H1 (cell line): ENCODE measurements around the gene DMAC1. TPM values are rescaled to one million over a fixed set of nuclear protein-coding genes. Genes with fewer than 3 reads are reported as not detected.

Source experiments
- CTCF ChIA-PET: fragments of 300-600 bp; sonication (Branson Sonifier 250); formaldehyde crosslinking; loops from one replicate; lab custom pipeline; 2021; ENCODE audit not compliant: partially characterized antibody; lab: Charles Lee
- POLR2A ChIA-PET: fragments of 300-600 bp; sonication (Branson Sonifier 250); formaldehyde crosslinking; loops from one replicate; lab custom pipeline; 2021; ENCODE audit warnings: inconsistent platforms; ENCODE audit not compliant: partially characterized antibody; lab: Charles Lee
- DNase-seq, 2 experiments: peaks; one replicate each; pipeline versions ENCODE4 v3.0.0 to v3.0.0-alpha.2; 2010 to 2022; ENCODE audit warnings: low spot score in 2 of 2, low read depth in 1 of 2, mixed read lengths in 1 of 2
- FAIRE-seq: peaks from 2 replicates; lab custom pipeline; 2011; peaks lifted over from hg19 to GRCh38; lab: Jason Lieb, UNC
- H2AFZ ChIP-seq: 2 replicates; pipeline ENCODE4 v1.8.1; 2012; ENCODE audit warnings: low read length, inconsistent platforms
- H2AK5ac ChIP-seq: 2 replicates; pipeline ENCODE4 v1.6.1; 2013; ENCODE audit warnings: low read depth, low read length
- H2BK120ac ChIP-seq: replicated peaks from 2 replicates; pipeline ENCODE3; 2013; ENCODE audit warnings: low read depth, low read length, inconsistent platforms
- H2BK12ac ChIP-seq: 2 replicates; pipeline ENCODE4 v1.6.1; 2013; ENCODE audit warnings: low read depth, low read length
- H2BK15ac ChIP-seq: 2 replicates; pipeline ENCODE4 v1.6.1; 2013; ENCODE audit warnings: low read length
- H2BK20ac ChIP-seq: 2 replicates; pipeline ENCODE4 v1.6.1; 2013; ENCODE audit warnings: low read length
- H2BK5ac ChIP-seq: 2 replicates; pipeline ENCODE4 v1.6.1; 2013; ENCODE audit warnings: low read depth, low read length
- H3K14ac ChIP-seq: 2 replicates; pipeline ENCODE4 v1.6.1; 2013; ENCODE audit warnings: inconsistent platforms; ENCODE audit not compliant: insufficient read length
- H3K18ac ChIP-seq: 2 replicates; pipeline ENCODE4 v1.6.1; 2013; ENCODE audit warnings: low read length; ENCODE audit errors: extremely low read depth
- H3K23ac ChIP-seq: 2 replicates; pipeline ENCODE4 v1.6.1; 2013; ENCODE audit warnings: inconsistent platforms; ENCODE audit not compliant: insufficient read length
- H3K23me2 ChIP-seq: 2 replicates; pipeline ENCODE4 v1.6.1; 2013; ENCODE audit warnings: low read depth, low read length
- H3K27ac ChIP-seq: 2 replicates; pipeline ENCODE4 v1.6.1; 2011; ENCODE audit warnings: low read depth, low read length, inconsistent platforms
- H3K27me3 ChIP-seq, 4 experiments: replicated peaks in 1 of 4; 1 replicate in 1 of 4; 2 replicates in 3 of 4; pipeline versions ENCODE4 v1.6.1 to v1.8.1; 2011 to 2013; ENCODE audit warnings: low read length in 3 of 4, mild to moderate bottlenecking in 3 of 4, inconsistent platforms in 2 of 4, mixed read lengths in 2 of 4, moderate library complexity in 1 of 4; ENCODE audit not compliant: control insufficient read depth in 3 of 4, insufficient read depth in 3 of 4; ENCODE audit errors: extremely low read depth in 1 of 4
- H3K36me3 ChIP-seq, 4 experiments: 2 replicates each; pipeline versions ENCODE4 v1.6.1 to v1.8.1; 2011 to 2013; ENCODE audit warnings: mild to moderate bottlenecking in 4 of 4, low read length in 3 of 4, moderate library complexity in 2 of 4, control low read depth in 1 of 4, inconsistent platforms in 1 of 4; ENCODE audit not compliant: insufficient read depth in 4 of 4, control insufficient read depth in 2 of 4
- H3K4ac ChIP-seq: replicated peaks from 2 replicates; pipeline ENCODE3; 2013; ENCODE audit warnings: low read length, low read depth, mixed read lengths, inconsistent platforms; ENCODE audit not compliant: insufficient read length
- H3K4me1 ChIP-seq, 4 experiments: replicated peaks in 1 of 4; 1 replicate in 1 of 4; 2 replicates in 3 of 4; pipeline versions ENCODE4 v1.6.1 to v1.8.1; 2011 to 2013; ENCODE audit warnings: low read length in 3 of 4, inconsistent platforms in 2 of 4, mixed read lengths in 1 of 4; ENCODE audit not compliant: insufficient read depth in 4 of 4, control insufficient read depth in 3 of 4
- H3K4me2 ChIP-seq, 2 experiments: 2 replicates each; pipeline versions ENCODE4 v1.6.1 to v1.8.1; 2011 to 2013; ENCODE audit warnings: low read depth in 2 of 2, low read length in 2 of 2, control low read depth in 1 of 2, inconsistent platforms in 1 of 2, mild to moderate bottlenecking in 1 of 2; ENCODE audit not compliant: insufficient read depth in 1 of 2
- H3K4me3 ChIP-seq, 4 experiments: fragments of 200-600, 300-600 bp in 1 of 4; sonication (generic), shearing (Covaris generic), sonication (Bioruptor Twin) in 1 of 4; 2 replicates each; pipeline versions ENCODE4 v1.5.1 to v1.8.1; 2011 to 2016; ENCODE audit warnings: low read length in 4 of 4, low read depth in 3 of 4, control low read depth in 2 of 4, inconsistent platforms in 2 of 4, mild to moderate bottlenecking in 2 of 4, mixed read lengths in 1 of 4, moderate library complexity in 1 of 4; ENCODE audit not compliant: insufficient read depth in 2 of 4; ENCODE audit errors: extremely low read depth in 1 of 4
- H3K56ac ChIP-seq: replicated peaks from 2 replicates; pipeline ENCODE3; 2013; ENCODE audit warnings: low read depth, mild to moderate bottlenecking, mixed read lengths, low read length, inconsistent platforms; ENCODE audit not compliant: insufficient read length
- H3K79me1 ChIP-seq: 2 replicates; pipeline ENCODE4 v1.6.1; 2013; ENCODE audit warnings: low read depth, low read length, control low read depth
- H3K79me2 ChIP-seq, 2 experiments: 2 replicates each; pipeline versions ENCODE4 v1.6.1 to v1.8.1; 2012 to 2013; ENCODE audit warnings: low read length in 2 of 2, mild to moderate bottlenecking in 2 of 2, inconsistent platforms in 1 of 2; ENCODE audit not compliant: insufficient read depth in 2 of 2, control insufficient read depth in 1 of 2
- H3K9ac ChIP-seq, 4 experiments: replicated peaks in 1 of 4; 1 replicate in 1 of 4; 2 replicates in 3 of 4; pipeline versions ENCODE4 v1.6.1 to v1.8.1; 2011 to 2013; ENCODE audit warnings: low read depth in 3 of 4, low read length in 3 of 4, control low read depth in 2 of 4, mild to moderate bottlenecking in 2 of 4, moderate library complexity in 2 of 4, inconsistent platforms in 1 of 4; ENCODE audit errors: extremely low read depth in 1 of 4
- H3K9me3 ChIP-seq, 2 experiments: 2 replicates each; pipeline versions ENCODE4 v1.6.1 to v1.8.1; 2012 to 2013; ENCODE audit warnings: mild to moderate bottlenecking in 2 of 2, moderate library complexity in 2 of 2, control low read depth in 1 of 2, inconsistent platforms in 1 of 2, low read depth in 1 of 2, low read length in 1 of 2, mixed read lengths in 1 of 2; ENCODE audit not compliant: insufficient read depth in 2 of 2
- H4K20me1 ChIP-seq, 2 experiments: replicated peaks in 1 of 2; 2 replicates each; pipeline versions ENCODE3 to v1.8.1; 2011 to 2013; ENCODE audit warnings: inconsistent platforms in 2 of 2, low read length in 2 of 2, mild to moderate bottlenecking in 1 of 2; ENCODE audit not compliant: insufficient read depth in 2 of 2, control insufficient read depth in 1 of 2
- H4K5ac ChIP-seq: 2 replicates; pipeline ENCODE4 v1.6.1; 2013; ENCODE audit warnings: low read length, low read depth, mixed read lengths, inconsistent platforms; ENCODE audit not compliant: insufficient read length
- H4K8ac ChIP-seq: 2 replicates; pipeline ENCODE4 v1.8.0; 2013; ENCODE audit warnings: mild to moderate bottlenecking, moderate library complexity, low read length, inconsistent platforms; ENCODE audit not compliant: insufficient read depth; ENCODE audit errors: extremely low read depth
- H4K91ac ChIP-seq: replicated peaks from 2 replicates; pipeline ENCODE3; 2013; ENCODE audit warnings: low read length, mixed read lengths, inconsistent platforms; ENCODE audit not compliant: insufficient read length
- ASH2L ChIP-seq: fragments of 200-600, 300-600 bp; sonication (generic); IDR thresholded peaks from one replicate; pipeline ENCODE4 v1.7.1; 2017; ENCODE audit warnings: low read length
- ATF3 ChIP-seq: IDR thresholded peaks from 2 replicates; pipeline ENCODE4 v1.6.1; 2011; ENCODE audit warnings: low read depth, mild to moderate bottlenecking, low read length; ENCODE audit not compliant: insufficient read depth
- BCL11A ChIP-seq, 2 experiments: IDR thresholded peaks; one replicate each; pipeline ENCODE4 v1.6.1; 2011; ENCODE audit warnings: low read depth in 2 of 2, low read length in 2 of 2, mild to moderate bottlenecking in 2 of 2
- CBX5 ChIP-seq: fragments of 300-800, 300-1000 bp; sonication (generic); IDR thresholded peaks from 2 replicates; pipeline ENCODE4 v1.7.1; 2016; ENCODE audit warnings: antibody characterized with exemption, low read length, low read depth
- CBX8 ChIP-seq: fragments of 300-800, 300-1000 bp; sonication (generic); IDR thresholded peaks from 2 replicates; pipeline ENCODE4 v1.7.1; 2016; ENCODE audit warnings: low read depth, low read length, borderline replicate concordance
- EZH2 ChIP-seq: fragments of 200-600 bp; sonication (generic); IDR thresholded peaks from 2 replicates; pipeline ENCODE4 v1.7.1; 2012; ENCODE audit warnings: low read depth, mild to moderate bottlenecking, moderate library complexity, low read length, inconsistent platforms; ENCODE audit not compliant: severe bottlenecking
- JUN ChIP-seq: IDR thresholded peaks from 2 replicates; pipeline ENCODE4 v1.6.1; 2011; ENCODE audit warnings: low read depth, mild to moderate bottlenecking, improper control_type of control experiment, low read length
- MAFK ChIP-seq: IDR thresholded peaks from 2 replicates; pipeline ENCODE4 v1.6.1; 2012; ENCODE audit warnings: low read depth, mild to moderate bottlenecking, improper control_type of control experiment, low read length
- MAX ChIP-seq: IDR thresholded peaks from 2 replicates; pipeline ENCODE4 v1.6.1; 2012; ENCODE audit warnings: inconsistent platforms
- POLR2AphosphoS5 ChIP-seq: IDR thresholded peaks from 2 replicates; pipeline ENCODE4 v1.6.1; 2011; ENCODE audit warnings: low read depth, low read length
- SP1 ChIP-seq: IDR thresholded peaks from 2 replicates; pipeline ENCODE4 v1.6.1; 2011; ENCODE audit warnings: low read depth, low read length
- TBP ChIP-seq: IDR thresholded peaks from 2 replicates; pipeline ENCODE4 v1.6.1; 2011; ENCODE audit warnings: low read depth, low read length, improper control_type of control experiment
- ZNF274 ChIP-seq: IDR thresholded peaks from 2 replicates; pipeline ENCODE4 v1.7.0; 2012; ENCODE audit warnings: low read length, borderline replicate concordance; ENCODE audit errors: extremely low read depth
- WGBS, 2 experiments: shearing (Covaris generic) in 1 of 2; methylation state at CpG; one replicate each; pipeline versions ENCODE4 v1.1.6 to v1.1.7; 2013 to 2015; ENCODE audit warnings: low lambda C conversion rate in 2 of 2, mixed read lengths in 2 of 2, inconsistent platforms in 1 of 2, low coverage in 1 of 2, missing lambda C conversion rate in 1 of 2; ENCODE audit not compliant: insufficient replicate concordance in 2 of 2, insufficient coverage in 1 of 2, insufficient read length in 1 of 2; ENCODE audit errors: extremely low coverage in 1 of 2, missing lambda C conversion rate in 1 of 2; 5-methylcytosine and 5-hydroxymethylcytosine counted together
- polyA plus RNA-seq, 7 experiments: library from polyadenylated mRNA; depleted of rRNA in 3 of 7; stranded (reverse) in 5 of 7; unstranded in 2 of 7; fragments of >200 nt in 5 of 7; fragments of 200-250 nt in 2 of 7; gene quantifications; 1 replicate in 5 of 7; 2 replicates in 1 of 7; 4 replicates in 1 of 7; pipeline versions ENCODE4 v1.2.1 to v1.2.3, GENCODE V29; 2011 to 2013; ENCODE audit warnings: missing spikeins in 2 of 7, mixed read lengths in 2 of 7
- total RNA-seq: library from RNA; stranded (reverse); fragmentation: NEBNext Ultra II Directional; extraction: Animal tissue kit (Norgen Biotek cat#: 25700); gene quantifications from 2 replicates; pipeline ENCODE4 v1.2.1, GENCODE V29; 2021

Gene DMAC1
- total and polyA plus RNA-seq, 2 of the 8 experiments (the other 6 are each of a cell fraction or from before 2014, with no cell fraction given), result 30.4 to 89.4 TPM

DNA sequence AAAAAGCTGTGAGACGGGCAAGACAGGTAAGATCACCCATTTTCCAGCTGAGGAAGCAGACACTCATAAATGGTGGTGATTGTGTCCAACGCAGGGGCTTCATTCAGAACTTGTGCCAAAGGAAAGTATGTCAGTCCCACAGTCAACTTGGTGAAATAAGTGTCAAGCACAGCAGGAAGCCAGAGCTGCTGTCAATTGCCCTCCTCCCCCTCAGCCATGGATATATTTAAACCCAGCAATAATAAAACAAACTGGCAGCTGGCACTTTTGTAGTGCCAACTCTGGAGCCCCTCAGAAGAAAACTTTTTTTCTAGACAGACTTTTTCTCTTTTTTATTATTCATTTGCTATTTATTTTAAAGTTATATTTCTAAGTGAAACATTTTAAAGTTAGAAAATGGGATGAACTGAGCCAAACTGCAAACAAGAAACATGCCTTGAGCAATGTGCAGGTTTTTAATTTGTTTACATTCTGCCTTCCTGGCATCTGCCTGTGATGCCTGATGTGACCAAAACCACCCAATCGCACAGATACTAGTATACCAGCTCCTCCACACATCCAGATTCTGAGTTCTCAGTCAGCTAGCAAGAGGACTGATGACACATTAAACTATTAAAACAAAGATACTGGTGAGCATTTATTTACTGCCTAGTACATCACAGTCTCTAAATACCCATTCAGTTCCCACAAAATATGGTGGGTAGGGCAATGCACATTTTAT is 17.0 kb downstream of the DMAC1 start:
- Histone ChIP-seq H3K9ac (no peak overlapping the region), H2AFZ (no peak overlapping the region), H3K27me3 (no peaks in the 10 kb centered on the region), H3K56ac (no peak overlapping the region), H3K4me3 (no peak overlapping the region), H3K14ac (no peak overlapping the region), H3K18ac (no peak overlapping the region), H3K36me3 (peaks cover 0 to 3% (median 1%) of the 10 kb centered on the region in 4 experiments; a peak in 2 of 8 replicates), H4K5ac (no peak overlapping the region), H2BK12ac (no peak overlapping the region), H2BK5ac (no peak overlapping the region), H3K23me2 (no peaks in the 10 kb centered on the region), H3K4ac (no peak overlapping the region), H4K91ac (no peak overlapping the region), H3K9me3 (no peaks in the 10 kb centered on the region), H2BK15ac (no peak overlapping the region), H3K4me1 (0 out of 7 replicates have a peak, but pooled peaks cover 0 to 2% (median 0%) of the 10 kb centered on the region in 4 experiments), H3K79me1 (no peaks in the 10 kb centered on the region), H3K79me2 (no peaks in the 10 kb centered on the region), H2BK20ac (no peak overlapping the region), H4K20me1 (no peaks in the 10 kb centered on the region), H3K23ac (no peak overlapping the region), H2AK5ac (no peak overlapping the region), H2BK120ac (no peak overlapping the region), H3K4me2 (no peak overlapping the region), H3K27ac (no peak overlapping the region), H4K8ac (no peak overlapping the region)
- ChIA-PET POLR2A (interaction anchor here (1.3 kb wide), 1 partner anchor 13 kb away, joined by 4 read pairs; no protein-coding TSS in a partner anchor), CTCF (no interaction called here)
- DNase-seq (no peak), FAIRE-seq (no peak)
- WGBS, 2 experiments, result 97% methylated on average over 3 of the region's 3 CpGs; no CpG with 5 or more reads in 1 of the 2 experiments
- TF ChIP-seq ATF3, result no peak
- TF ChIP-seq CBX8, result no peak
- no peak for TF ChIP-seq SP1
- no peak for TF ChIP-seq ASH2L
- TF ChIP-seq ZNF274, result no peak
- no peak for TF ChIP-seq POLR2AphosphoS5
- no peak for TF ChIP-seq EZH2
- TF ChIP-seq JUN, result no peak
- TF ChIP-seq BCL11A (IDR thresholded peaks at IDR 0.05; ENCODE audit: low read depth in 2 of 2, low read length in 2 of 2), result no peak
- no peak for TF ChIP-seq MAX
- TF ChIP-seq MAFK, result no peak
- TF ChIP-seq CBX5, result no peak
- TF ChIP-seq TBP, result no peak
